Activated CD8-positive, alpha-beta memory T cell treated with anti-CD3 and anti-CD28 coated beads, Interleukin-2, amount 50 U/mL, for 48 hours (primary cell): ENCODE measurements around the gene SUMO1.
"Not testable (repeated sequence)": the region's sequence is repeated elsewhere in the genome, so short reads cannot be mapped to it uniquely, and the experiment has no call there.

ENCODE experiments used
- DNase-seq: peaks from one replicate; pipeline ENCODE4 v3.0.0-alpha.2; 2020

SUMO1 gene

GRCh38 chr2:202238234-202239197 lies at the start of gene SUMO1:
SUMO1 (minus strand) TSS chr2:202238597; CDS start chr2:202238451, 146 bp downstream.
- peak; percentile 93 for DNase-seq

- no peak for DNase-seq
Observed at GRCh38 chr2:202286595-202286994, 48.2 kb upstream of the SUMO1 start.

DNA sequence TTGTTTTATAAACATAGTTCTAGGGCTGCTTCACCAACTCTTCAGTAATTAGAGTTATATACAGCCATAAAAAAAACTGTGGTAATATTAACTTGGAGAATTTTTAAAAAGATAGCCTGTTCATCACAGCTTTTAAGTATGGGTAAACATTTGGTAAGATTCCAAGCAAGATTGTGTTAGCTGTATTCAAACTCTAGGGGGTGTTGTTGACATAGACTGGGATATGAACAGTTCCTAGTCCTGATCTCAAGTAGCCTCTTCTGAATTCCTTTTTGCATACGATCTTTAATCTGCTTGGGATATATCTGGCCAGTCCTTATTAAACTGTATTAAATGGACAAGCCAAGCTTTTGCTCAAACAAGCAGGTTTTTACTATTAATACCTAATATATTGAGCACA lies 40.5 kb upstream of the SUMO1 start:
- DNase-seq, result no peak

- no peak for DNase-seq
Observed at GRCh38 chr2:202278036-202278760, 39.8 kb upstream of the SUMO1 start.

DNA sequence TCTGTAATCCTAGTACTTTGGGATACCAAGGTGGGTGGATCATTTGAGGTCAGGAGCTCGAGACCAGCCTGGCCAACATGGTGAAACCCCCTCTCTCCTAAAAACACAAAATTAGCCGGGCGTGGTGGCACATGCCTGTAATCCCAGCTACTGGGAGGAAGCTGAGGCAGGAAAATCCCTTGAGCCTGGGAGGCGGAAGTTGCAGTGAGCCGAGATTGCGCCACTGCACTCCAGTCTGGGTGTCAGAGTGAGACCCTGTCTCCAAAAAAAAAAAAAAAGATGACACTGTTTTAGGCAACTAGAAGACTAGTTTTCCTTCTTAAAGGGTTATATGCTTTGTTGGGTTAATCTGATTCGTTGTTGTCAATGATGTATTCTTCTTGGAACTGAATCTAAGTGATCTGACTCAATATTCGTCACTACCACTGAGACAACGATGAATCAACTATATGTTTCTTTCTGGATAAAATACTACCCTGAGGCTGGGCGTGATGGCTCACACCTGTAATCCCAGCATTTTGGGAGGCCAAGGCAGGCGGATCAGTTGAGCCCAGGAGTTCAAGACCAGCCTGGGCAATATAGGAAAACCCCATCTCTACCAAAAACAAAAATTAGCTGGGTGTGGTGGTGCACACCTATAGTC lies 37.8 kb upstream of the SUMO1 start:
- not testable (repeated sequence) for DNase-seq

GRCh38 chr2:202270487-202270886 lies 32.1 kb upstream of the SUMO1 start:
- no peak for DNase-seq

DNA sequence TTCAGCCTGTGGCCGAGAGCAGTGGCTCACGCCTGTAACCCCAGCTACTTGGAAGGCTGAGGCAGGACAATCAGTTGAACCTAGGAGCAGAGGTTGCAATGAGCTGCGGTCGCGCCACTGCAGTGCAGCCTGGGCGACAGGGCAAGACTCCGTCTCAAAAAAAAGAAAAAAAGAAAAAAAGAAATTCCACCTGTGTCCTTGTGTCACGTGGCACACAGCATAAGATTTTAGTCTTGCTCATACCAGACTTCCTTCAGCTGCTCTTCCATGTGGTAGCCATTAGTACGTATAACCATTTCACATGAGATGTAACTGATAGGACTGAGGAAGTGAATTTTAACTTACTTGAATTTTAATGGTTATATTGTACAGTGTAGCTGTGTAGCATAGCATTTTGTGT lies 31.2 kb upstream of the SUMO1 start:
- no peak for DNase-seq

GRCh38 chr2:202267495-202267894 lies 29.1 kb upstream of the SUMO1 start:
- no peak for DNase-seq

DNA sequence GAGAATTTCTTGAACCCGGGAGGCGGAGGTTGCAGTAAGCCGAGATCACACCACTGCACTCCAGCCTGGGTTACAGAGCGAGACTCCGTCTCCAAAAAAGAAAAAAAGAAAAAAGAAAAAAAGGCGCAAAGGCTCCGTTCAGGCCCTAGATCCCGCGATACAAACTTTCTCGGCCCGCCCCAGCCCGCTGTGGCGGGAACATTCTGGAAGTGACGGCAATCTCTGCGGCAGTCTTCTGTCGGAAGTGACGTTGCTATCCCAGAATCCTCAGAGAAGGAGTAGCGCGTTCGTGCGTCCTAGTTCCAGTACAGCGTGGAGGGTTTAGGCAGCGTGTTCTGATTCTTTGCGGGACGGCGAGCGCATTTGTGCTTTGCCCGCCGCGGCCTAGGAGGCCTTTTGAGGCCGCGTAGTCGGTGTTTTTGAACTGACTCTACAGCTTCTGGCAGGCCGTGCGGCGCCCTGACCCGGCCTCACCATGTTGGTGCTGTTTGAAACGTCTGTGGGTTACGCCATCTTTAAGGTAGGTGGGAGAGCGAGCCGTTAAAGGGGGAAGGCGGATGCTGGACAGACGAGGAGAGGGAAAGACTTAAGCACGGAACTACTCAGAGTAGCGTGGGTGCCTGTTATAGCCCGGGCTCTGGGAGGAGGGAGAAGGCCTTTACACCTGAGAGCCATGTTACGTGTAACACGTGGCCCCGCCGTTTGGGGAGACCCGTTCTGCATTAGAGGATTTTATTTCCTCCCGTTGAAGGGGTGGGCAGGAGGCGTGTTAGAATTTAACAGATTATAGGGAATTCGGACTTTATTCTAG lies 27.3 kb upstream of the SUMO1 start, which contains the start of gene NOP58:
TSS of gene NOP58 (plus strand) at position 297 of the 811 bp plus-strand sequence. CDS start at position 476, 179 bp downstream.
- DNase-seq, result peak; percentile 91

DNA sequence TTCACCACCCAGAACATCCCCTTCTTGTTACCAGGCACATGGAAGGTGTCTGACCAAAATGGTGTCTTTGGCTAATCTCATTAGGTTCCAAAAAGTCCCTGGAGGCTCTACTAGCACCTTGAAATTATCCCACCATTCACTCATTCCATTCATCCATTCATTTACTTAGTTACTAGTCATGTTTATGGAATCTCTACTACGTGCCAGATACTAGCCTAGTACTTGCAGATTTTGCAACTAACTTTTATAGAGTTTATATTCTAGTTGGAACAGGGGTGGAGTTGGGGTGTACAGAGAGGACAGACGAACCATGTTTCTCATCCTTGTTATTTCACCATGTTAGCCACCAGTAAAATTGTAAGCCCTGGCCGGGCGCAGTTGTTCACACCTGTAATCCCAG lies 23.1 kb upstream of the SUMO1 start:
- DNase-seq, result no peak

DNA sequence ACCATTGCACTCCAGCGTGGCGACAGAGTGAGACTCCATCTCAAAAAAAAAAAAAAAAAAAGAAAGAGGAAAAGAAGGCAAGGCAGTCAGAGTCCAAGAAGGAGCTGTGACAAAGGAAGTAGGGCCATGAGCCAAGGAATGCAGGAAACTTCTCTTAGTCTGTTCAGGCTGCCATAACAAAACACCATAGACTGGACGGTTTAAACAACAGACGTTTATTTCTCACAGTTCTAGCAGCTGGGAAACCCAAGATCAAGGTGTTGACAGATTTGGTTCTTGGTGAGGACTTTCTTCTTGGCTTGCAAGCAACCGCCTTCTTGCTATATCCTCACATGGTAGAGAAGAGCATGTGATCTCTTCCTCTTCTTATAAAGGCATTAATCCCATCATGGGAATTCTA lies 13.1 kb upstream of the SUMO1 start:
- no peak for DNase-seq

GRCh38 chr2:202249521-202250253 lies 11.3 kb upstream of the SUMO1 start:
- no peak for DNase-seq

- DNase-seq, result not testable (repeated sequence)
Observed at GRCh38 chr2:202247710-202248109, 9.3 kb upstream of the SUMO1 start.

GRCh38 chr2:202237787-202238233 lies 587 bp downstream of the SUMO1 start:
- peak; percentile 69 for DNase-seq

DNA sequence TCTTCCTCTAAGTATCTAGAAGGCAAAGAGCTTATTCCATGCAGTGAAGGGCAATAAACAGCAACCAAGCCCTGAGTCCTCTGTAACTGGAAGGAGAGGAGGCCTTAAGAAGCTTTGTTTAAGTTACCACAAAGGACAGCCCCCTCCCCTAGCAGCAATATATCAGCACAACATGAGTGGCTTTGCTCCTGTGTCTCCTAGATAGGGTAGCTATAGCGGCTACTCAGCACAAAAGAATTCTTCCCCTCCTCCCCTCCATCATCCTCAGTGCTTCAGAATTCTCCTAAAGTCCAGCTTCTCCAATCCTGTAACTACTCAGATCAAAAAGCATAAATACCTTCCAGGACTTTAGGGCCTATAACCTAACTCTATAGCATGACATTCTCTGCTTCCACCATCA lies 16.5 kb downstream of the SUMO1 start:
- no peak for DNase-seq

DNA sequence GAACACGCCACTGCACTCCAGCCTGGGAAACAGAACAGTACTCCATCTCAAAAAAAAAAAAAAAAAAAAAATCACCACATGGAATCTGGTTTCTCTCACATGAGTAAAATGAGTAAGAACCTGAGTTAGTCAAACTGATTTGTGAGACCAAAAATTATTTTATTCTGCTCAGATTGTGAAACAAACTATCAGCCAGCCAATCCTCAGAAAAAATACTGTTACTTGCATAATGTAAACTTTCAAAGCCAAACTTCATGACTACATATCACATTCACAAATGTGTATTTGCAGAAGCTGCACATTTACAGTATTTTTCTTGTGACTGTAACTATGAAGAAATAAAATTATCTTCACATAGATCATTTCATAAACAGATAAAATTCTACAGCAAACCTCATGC lies 23.2 kb downstream of the SUMO1 start:
- no peak for DNase-seq

DNA sequence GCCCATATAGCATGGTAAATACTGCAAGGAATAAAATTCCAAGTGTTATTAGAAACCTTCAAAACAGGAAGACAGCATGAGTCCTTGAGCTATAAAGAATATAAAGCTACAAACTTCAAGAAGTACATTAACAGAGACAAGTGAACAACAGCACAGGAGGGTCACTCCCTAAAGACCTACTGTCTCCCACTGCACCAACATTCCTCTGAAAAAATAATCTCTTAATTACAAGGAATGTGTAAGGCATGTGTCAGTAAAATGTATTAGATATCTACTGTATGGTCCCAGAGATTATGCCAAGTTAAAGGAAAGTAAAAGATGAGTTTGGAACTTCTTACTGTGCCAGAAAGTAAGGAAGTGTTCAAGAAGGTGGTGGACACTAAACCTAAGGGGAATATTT lies 29.9 kb downstream of the SUMO1 start:
- no peak for DNase-seq

- DNase-seq, result no peak
Observed at GRCh38 chr2:202204855-202205254, 33.5 kb downstream of the SUMO1 start.

GRCh38 chr2:202203348-202203747 lies 35.0 kb downstream of the SUMO1 start:
- no peak for DNase-seq

GRCh38 chr2:202201220-202202160 lies 36.9 kb downstream of the SUMO1 start:
- DNase-seq, result no peak
